Progenitor cell of endocrine pancreas (in vitro differentiated cells): Measurements from ENCODE around the gene GRK5. TPM values are rescaled to one million over a fixed set of nuclear protein-coding genes. Genes with fewer than 3 reads are reported as not detected.

Source experiments
- DNase-seq: peaks from one replicate; pipeline ENCODE4 v3.0.0; 2021; ENCODE audit warnings: low spot score; ENCODE audit not compliant: unreplicated experiment
- H3K27ac Mint-ChIP-seq: 2 replicates; pipeline ENCODE4 v1.8.0; 2021; ENCODE audit warnings: mild to moderate bottlenecking, moderate library complexity, mixed read lengths
- H3K27me3 Mint-ChIP-seq: 2 replicates; pipeline ENCODE4 v1.8.0; 2021; ENCODE audit warnings: mixed read lengths
- H3K36me3 Mint-ChIP-seq: 2 replicates; pipeline ENCODE4 v1.8.0; 2022; ENCODE audit warnings: mixed read lengths; ENCODE audit not compliant: insufficient read depth
- H3K4me1 Mint-ChIP-seq: 2 replicates; pipeline ENCODE4 v1.8.0; 2021; ENCODE audit warnings: low read depth, mixed read lengths
- H3K4me3 Mint-ChIP-seq: 2 replicates; pipeline ENCODE4 v1.8.0; 2021; ENCODE audit warnings: low read depth, mild to moderate bottlenecking, moderate library complexity, mixed read lengths
- H3K9me3 Mint-ChIP-seq: 2 replicates; pipeline ENCODE4 v1.8.0; 2021; ENCODE audit warnings: low read depth, mixed read lengths
- CTCF ChIP-seq: fragments of 200-600 bp; sonication (generic); IDR thresholded peaks from one replicate; pipeline ENCODE4 v1.5.0; 2021; ENCODE audit warnings: antibody characterized with exemption, mild to moderate bottlenecking; ENCODE audit not compliant: unreplicated experiment
- total RNA-seq: library from RNA; stranded (reverse); gene quantifications from 2 replicates; pipeline ENCODE4 v1.2.1, GENCODE V29; 2021

GRK5 gene
- total RNA-seq, 1 donor from 2014 or later, result 21.6 TPM

DNA sequence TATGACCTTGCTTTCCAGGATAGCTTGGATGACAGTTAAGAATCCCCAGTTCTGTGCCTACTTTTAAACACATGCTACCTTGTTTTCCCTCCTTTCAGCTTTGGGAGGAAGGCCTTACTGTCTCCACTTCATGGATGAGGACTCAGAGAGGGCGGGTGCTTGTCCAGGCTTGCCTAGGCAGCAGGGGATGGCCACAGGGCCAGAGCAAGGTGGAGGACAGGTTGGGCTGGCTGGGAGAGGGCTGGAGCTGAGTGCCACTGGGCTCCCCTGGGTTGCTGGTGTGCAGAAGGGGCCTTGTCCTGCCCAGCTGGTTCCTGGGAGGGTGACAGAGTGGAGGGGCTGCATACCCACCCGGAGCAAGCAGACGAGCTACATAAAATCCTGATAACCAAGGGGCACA, 117.8 kb downstream of the GRK5 start:
- no peak for TF ChIP-seq CTCF
- H3K27ac Mint-ChIP-seq, result no peak overlapping the region
- H3K36me3 Mint-ChIP-seq, result no peaks in the 10 kb centered on the region
- H3K27me3 Mint-ChIP-seq, result no peaks in the 10 kb centered on the region
- peaks cover 20% of the 10 kb centered on the region for H3K4me1 Mint-ChIP-seq
- DNase-seq, result no peak
- no peaks in the 10 kb centered on the region for H3K9me3 Mint-ChIP-seq
- H3K4me3 Mint-ChIP-seq, result no peak overlapping the region

DNA sequence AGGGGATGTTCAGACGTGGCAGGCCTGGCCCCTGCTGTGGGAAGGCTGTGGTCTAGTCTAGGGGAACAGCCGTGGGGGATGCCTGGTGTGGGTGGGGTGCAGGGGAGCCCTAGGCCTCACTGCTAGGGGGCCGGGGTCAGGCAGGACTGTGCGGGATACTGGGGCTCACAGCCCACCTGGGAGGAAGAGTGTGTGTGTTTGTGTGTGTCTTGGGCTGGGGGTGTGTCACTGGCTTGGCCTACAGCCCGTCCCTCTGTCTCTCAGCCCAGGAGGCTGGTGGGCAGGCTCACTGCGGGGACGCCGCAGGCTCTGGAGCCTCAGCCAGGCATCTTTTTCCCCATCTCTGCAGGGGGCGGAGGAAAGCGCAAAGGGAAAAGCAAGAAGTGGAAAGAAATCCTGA, 118.8 kb downstream of the GRK5 start:
- no peak for TF ChIP-seq CTCF
- Mint-ChIP-seq H3K27ac (peak overlapping the region; percentile 50), H3K4me3 (no peak overlapping the region), H3K4me1 (peaks cover 20% of the 10 kb centered on the region), H3K9me3 (no peaks in the 10 kb centered on the region), H3K36me3 (no peaks in the 10 kb centered on the region), H3K27me3 (no peaks in the 10 kb centered on the region)
- no peak for DNase-seq

- Mint-ChIP-seq H3K27me3 (no peaks in the 10 kb centered on the region), H3K27ac (no peak overlapping the region), H3K4me1 (peaks cover 26% of the 10 kb centered on the region), H3K9me3 (no peaks in the 10 kb centered on the region), H3K4me3 (no peak overlapping the region), H3K36me3 (no peaks in the 10 kb centered on the region)
- no peak for DNase-seq
- TF ChIP-seq CTCF, result no peak
Measured at GRCh38 chr10:119327096-119327745, 119.8 kb downstream of the GRK5 start.

DNA sequence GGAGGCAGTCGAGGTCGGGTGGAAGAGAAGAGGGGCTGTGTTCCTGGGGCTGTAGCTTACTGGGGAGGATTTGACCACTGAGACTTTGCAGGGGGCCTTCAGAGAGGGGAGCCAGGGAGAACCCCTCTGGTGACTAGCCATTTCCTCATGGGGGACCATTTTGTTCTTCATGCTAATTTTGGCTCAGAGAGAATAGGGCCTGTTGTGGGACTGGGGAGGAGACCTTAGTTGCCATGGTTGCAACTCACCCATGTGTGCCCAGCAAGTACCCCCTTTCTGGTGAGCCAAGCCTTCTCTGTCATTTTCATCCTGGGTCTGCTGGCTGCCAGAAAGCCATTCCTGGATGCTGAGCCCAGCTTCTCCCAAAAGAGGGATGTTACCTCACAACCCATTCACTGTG, 120.9 kb downstream of the GRK5 start:
- Mint-ChIP-seq H3K4me3 (no peak overlapping the region), H3K9me3 (no peaks in the 10 kb centered on the region), H3K27me3 (no peaks in the 10 kb centered on the region), H3K36me3 (no peaks in the 10 kb centered on the region), H3K4me1 (peaks cover 18% of the 10 kb centered on the region), H3K27ac (peak overlapping the region; percentile 73)
- DNase-seq, result no peak
- no peak for TF ChIP-seq CTCF

GRCh38 chr10:119330342-119330741, 123.0 kb downstream of the GRK5 start:
- Mint-ChIP-seq H3K27ac (no peak overlapping the region), H3K27me3 (no peaks in the 10 kb centered on the region), H3K4me3 (no peak overlapping the region), H3K4me1 (peaks cover 17% of the 10 kb centered on the region), H3K9me3 (no peaks in the 10 kb centered on the region), H3K36me3 (peaks cover 2% of the 10 kb centered on the region)
- TF ChIP-seq CTCF, result no peak
- no peak for DNase-seq
